GM23248 (cell line): Measurements from ENCODE around the gene GCM1. TPM values are rescaled to one million over a fixed set of nuclear protein-coding genes. Genes with fewer than 3 reads are reported as not detected.

Experiments used
- DNase-seq: peaks from one replicate; pipeline ENCODE4 v3.0.0-alpha.2; 2015
- H2AFZ ChIP-seq: fragments of 200-600 bp; sonication (generic); 2 replicates; pipeline ENCODE4 v1.6.1; 2016; ENCODE audit warnings: antibody characterized with exemption
- H3F3A ChIP-seq: fragments of 200-600 bp; sonication (generic); 2 replicates; pipeline ENCODE4 v1.6.1; 2016; ENCODE audit warnings: mild to moderate bottlenecking, antibody characterized with exemption, mixed run types; ENCODE audit not compliant: insufficient read depth
- H3K27ac ChIP-seq: fragments of 200-600 bp; sonication (generic); 2 replicates; pipeline ENCODE4 v1.5.1; 2016; ENCODE audit warnings: mild to moderate bottlenecking
- H3K27me3 ChIP-seq: fragments of 200-600 bp; sonication (generic); replicated peaks from 2 replicates; pipeline ENCODE4 v1.6.1; 2016; ENCODE audit warnings: mild to moderate bottlenecking; ENCODE audit not compliant: insufficient read depth
- H3K36me3 ChIP-seq: fragments of 200-600 bp; sonication (generic); 2 replicates; pipeline ENCODE4 v1.6.1; 2016; ENCODE audit warnings: low read depth, mild to moderate bottlenecking
- H3K4me1 ChIP-seq: fragments of 200-600 bp; sonication (generic); 2 replicates; pipeline ENCODE4 v1.6.1; 2016; ENCODE audit warnings: mild to moderate bottlenecking; ENCODE audit not compliant: insufficient read depth
- H3K4me2 ChIP-seq: fragments of 200-600 bp; sonication (generic); one replicate; pipeline ENCODE4 v1.6.1; 2016; ENCODE audit warnings: mild to moderate bottlenecking; ENCODE audit not compliant: unreplicated experiment
- H3K4me3 ChIP-seq: fragments of 200-600 bp; sonication (generic); 2 replicates; pipeline ENCODE4 v1.5.1; 2016; ENCODE audit warnings: mild to moderate bottlenecking
- H3K79me2 ChIP-seq: fragments of 200-600 bp; sonication (generic); 2 replicates; pipeline ENCODE4 v1.6.1; 2016; ENCODE audit warnings: mild to moderate bottlenecking; ENCODE audit not compliant: insufficient read depth
- H3K9ac ChIP-seq: fragments of 200-600 bp; sonication (generic); 2 replicates; pipeline ENCODE4 v1.6.1; 2016; ENCODE audit warnings: mild to moderate bottlenecking
- H3K9me2 ChIP-seq: fragments of 200-600 bp; sonication (generic); 2 replicates; pipeline ENCODE4 v1.6.1; 2016; ENCODE audit warnings: mixed run types, mild to moderate bottlenecking, moderate library complexity; ENCODE audit not compliant: insufficient read depth
- H3K9me3 ChIP-seq: fragments of 200-600 bp; sonication (generic); one replicate; pipeline ENCODE4 v1.6.1; 2017; ENCODE audit warnings: low read depth
- H4K20me1 ChIP-seq: fragments of 200-600 bp; sonication (generic); 2 replicates; pipeline ENCODE4 v1.6.0; 2016; ENCODE audit not compliant: insufficient read depth
- EZH2 ChIP-seq: fragments of 200-600 bp; sonication (generic); IDR thresholded peaks from 2 replicates; pipeline ENCODE4 v1.6.1; 2018; ENCODE audit warnings: antibody characterized with exemption, mild to moderate bottlenecking; ENCODE audit not compliant: insufficient read depth, poor library complexity, severe bottlenecking
- EZH2phosphoT487 ChIP-seq: fragments of 200-600 bp; sonication (generic); IDR thresholded peaks from 2 replicates; pipeline ENCODE4 v1.6.1; 2018; ENCODE audit warnings: antibody characterized with exemption, moderate library complexity, mild to moderate bottlenecking, low read depth; ENCODE audit not compliant: insufficient read depth
- WGBS, 2 experiments: methylation state at CpG; one replicate each; pipeline ENCODE4 v1.1.6; 2015 to 2017; ENCODE audit warnings: low lambda C conversion rate in 2 of 2, low coverage in 1 of 2; ENCODE audit errors: missing lambda C conversion rate in 2 of 2; 5-methylcytosine and 5-hydroxymethylcytosine counted together
- in situ Hi-C: fragments of 300-500 bp; cut with MboI; formaldehyde crosslinking; loops from 2 replicates; pipeline ENCODE4 v1.15.0; 2020
- polyA plus RNA-seq: library from polyadenylated mRNA; unstranded; fragments of >200 nt; fragmentation: Nextera tagmentation; extraction: Ambion mirVana; gene quantifications from 2 replicates; pipeline ENCODE4 v1.2.1, GENCODE V29; 2016
- total RNA-seq: library from RNA; depleted of rRNA; stranded (reverse); fragments of >200 nt; shearing (Covaris generic); gene quantifications from 2 replicates; pipeline ENCODE4 v1.2.3, GENCODE V29; 2014

The GCM1 gene
- total and polyA plus RNA-seq, 2 experiments from 2014 or later, result not detected

DNA sequence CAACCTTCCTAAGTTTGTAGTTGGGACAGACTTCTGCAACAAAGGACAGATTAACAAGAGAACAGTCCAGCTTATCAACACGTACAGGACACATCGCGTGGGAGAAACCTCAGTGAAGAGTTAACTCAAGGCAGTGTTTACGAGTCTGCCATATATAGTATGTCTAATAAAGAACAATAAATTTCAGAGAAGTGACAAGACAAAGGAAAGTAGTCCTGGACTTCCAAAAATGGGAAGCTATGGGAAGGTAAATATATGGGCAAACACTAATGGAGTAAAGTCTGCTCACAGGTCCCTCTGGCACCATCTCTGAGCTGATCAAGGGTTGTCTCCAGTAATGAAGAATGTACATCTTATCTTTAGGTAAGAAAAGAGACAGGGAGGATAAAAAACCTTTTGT lies 34.9 kb downstream of the GCM1 start:
- WGBS, 2 experiments, result 34 to 43% methylated on average over 4 of the region's 4 CpGs
- Histone ChIP-seq H3K9ac (no peak overlapping the region), H3K4me2 (no peak overlapping the region), H2AFZ (no peak overlapping the region), H3K27ac (no peak overlapping the region), H3K9me2 (no peaks in the 10 kb centered on the region), H4K20me1 (no peaks in the 10 kb centered on the region), H3K79me2 (no peaks in the 10 kb centered on the region), H3K4me3 (no peak overlapping the region), H3K36me3 (no peaks in the 10 kb centered on the region), H3K27me3 (no peaks in the 10 kb centered on the region), H3K9me3 (no peaks in the 10 kb centered on the region), H3F3A (no peaks in the 10 kb centered on the region), H3K4me1 (no peaks in the 10 kb centered on the region)
- TF ChIP-seq EZH2 (no peak), EZH2phosphoT487 (no peak)
- no peak for DNase-seq
- in situ Hi-C loops, result no loop called here

- no peak overlapping the region for H3K4me3 ChIP-seq
- TF ChIP-seq EZH2 (no peak), EZH2phosphoT487 (no peak)
- H3K9ac ChIP-seq, result no peak overlapping the region
- H2AFZ ChIP-seq, result no peak overlapping the region
- no peak overlapping the region for H3K27ac ChIP-seq
- no peaks in the 10 kb centered on the region for H3K9me3 ChIP-seq
- no peaks in the 10 kb centered on the region for H3K36me3 ChIP-seq
- WGBS, 2 experiments, result 7% methylated on average over 1 of the region's 1 CpG
- no peaks in the 10 kb centered on the region for H3K4me1 ChIP-seq
- no peak for DNase-seq
- H3K9me2 ChIP-seq, result no peaks in the 10 kb centered on the region
- H3K27me3 ChIP-seq, result no peaks in the 10 kb centered on the region
- H3F3A ChIP-seq, result no peaks in the 10 kb centered on the region
- no peaks in the 10 kb centered on the region for H3K79me2 ChIP-seq
- no peaks in the 10 kb centered on the region for H4K20me1 ChIP-seq
- H3K4me2 ChIP-seq, result no peak overlapping the region
- in situ Hi-C loops, result no loop called here
Measured at GRCh38 chr6:53112871-53113270, 35.8 kb downstream of the GCM1 start.

GRCh38 chr6:53112404-53112803 lies 36.2 kb downstream of the GCM1 start:
- no peak for TF ChIP-seq EZH2
- TF ChIP-seq EZH2phosphoT487, result no peak
- Histone ChIP-seq H2AFZ (no peak overlapping the region), H3K4me2 (no peak overlapping the region), H3K9me3 (no peaks in the 10 kb centered on the region), H3K27me3 (no peaks in the 10 kb centered on the region), H3K4me1 (no peaks in the 10 kb centered on the region), H3K79me2 (no peaks in the 10 kb centered on the region), H3K27ac (no peak overlapping the region), H3K9me2 (no peaks in the 10 kb centered on the region), H3F3A (no peaks in the 10 kb centered on the region), H4K20me1 (no peaks in the 10 kb centered on the region), H3K36me3 (no peaks in the 10 kb centered on the region), H3K9ac (no peak overlapping the region), H3K4me3 (no peak overlapping the region)
- no peak for DNase-seq
- in situ Hi-C loops, result no loop called here

DNA sequence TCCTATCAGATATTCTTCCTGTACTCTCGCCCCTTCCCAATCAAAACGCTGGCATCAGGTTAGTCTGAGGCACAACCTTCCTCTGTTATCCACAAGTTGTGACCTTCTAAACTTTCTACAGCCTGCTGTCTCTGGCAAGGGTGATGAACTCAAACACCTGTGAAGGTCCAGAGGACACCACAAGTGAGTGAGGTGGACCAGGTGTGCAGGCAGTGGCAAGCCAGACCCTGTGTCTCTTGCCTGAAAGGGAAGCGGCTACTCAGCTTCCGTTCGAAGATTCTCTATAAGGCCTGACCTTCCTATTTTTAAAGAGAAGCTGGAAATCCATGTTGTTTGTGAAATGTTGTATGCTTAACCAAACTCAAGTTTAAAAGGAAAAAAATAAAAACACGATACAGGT lies 36.8 kb downstream of the GCM1 start:
- Histone ChIP-seq H3K36me3 (no peaks in the 10 kb centered on the region), H3K4me2 (no peak overlapping the region), H3K4me1 (peaks cover 2% of the 10 kb centered on the region), H3K27me3 (no peaks in the 10 kb centered on the region), H3K27ac (no peak overlapping the region), H3K4me3 (no peak overlapping the region), H3K79me2 (no peaks in the 10 kb centered on the region), H3F3A (0 out of 2 replicates have a peak, but pooled peaks cover under 1% of the 10 kb centered on the region), H3K9ac (no peak overlapping the region), H3K9me2 (no peaks in the 10 kb centered on the region), H4K20me1 (no peaks in the 10 kb centered on the region), H2AFZ (no peak overlapping the region), H3K9me3 (no peaks in the 10 kb centered on the region)
- in situ Hi-C loops, result no loop called here
- 72 to 75% methylated on average over 6 of the region's 6 CpGs for WGBS, 2 experiments
- DNase-seq, result no peak
- TF ChIP-seq EZH2 (no peak), EZH2phosphoT487 (no peak)

DNA sequence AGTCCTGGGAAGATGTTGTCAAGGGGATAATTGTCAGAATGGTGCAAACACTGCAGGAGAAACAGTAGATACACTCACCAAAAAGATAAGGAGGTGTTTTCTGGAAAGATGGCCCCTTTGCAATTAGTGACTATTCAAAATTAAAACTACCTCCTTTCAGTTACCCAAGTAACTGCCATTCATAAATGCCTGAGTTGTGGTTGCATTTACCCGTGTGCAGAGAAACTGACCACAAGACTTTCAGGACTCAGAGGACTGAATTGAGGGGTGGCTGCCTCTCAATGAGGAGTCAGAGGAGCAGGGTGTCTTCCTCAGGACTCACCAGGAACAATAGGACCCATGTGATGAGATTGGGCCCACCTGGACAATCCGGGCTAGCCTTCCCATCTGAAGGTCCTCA lies 39.0 kb downstream of the GCM1 start:
- 90 to 91% methylated on average over 2 of the region's 2 CpGs for WGBS, 2 experiments
- Histone ChIP-seq H3K9me3 (no peaks in the 10 kb centered on the region), H3K79me2 (no peaks in the 10 kb centered on the region), H3K27me3 (no peaks in the 10 kb centered on the region), H2AFZ (no peak overlapping the region), H3K4me3 (no peak overlapping the region), H3K4me1 (peaks cover 8% of the 10 kb centered on the region), H3K9me2 (no peaks in the 10 kb centered on the region), H3K9ac (no peak overlapping the region), H4K20me1 (no peaks in the 10 kb centered on the region), H3K4me2 (no peak overlapping the region), H3K36me3 (no peaks in the 10 kb centered on the region), H3F3A (0 out of 2 replicates have a peak, but pooled peaks cover 8% of the 10 kb centered on the region), H3K27ac (no peak overlapping the region)
- no peak for TF ChIP-seq EZH2
- no peak for TF ChIP-seq EZH2phosphoT487
- in situ Hi-C loops, result no loop called here
- no peak for DNase-seq
